Natural killer cell (primary cell): ENCODE results near the gene BBS7. TPM values are rescaled to one million over a fixed set of nuclear protein-coding genes. Genes with fewer than 3 reads are reported as not detected.

Experiments used
- ATAC-seq, 3 donors: fragments of 150-1000 bp in 2 of 3; fragments of 200-7000 bp in 1 of 3; cut with Tn5 transposase; 1 replicate in 1 of 3; 2 replicates in 2 of 3; pipeline ENCODE4 v1.10.0; 2021; ENCODE audit warnings: mild to moderate bottlenecking in 2 of 3, moderate library complexity in 2 of 3
- DNase-seq, 2 donors: peaks; one replicate each; pipeline versions ENCODE4 v3.0.0 to v3.0.0-alpha.2; 2013 to 2021; ENCODE audit warnings: mixed read lengths in 1 of 2
- H3K27ac ChIP-seq: one replicate; pipeline ENCODE4 v1.5.1; 2013; ENCODE audit warnings: mild to moderate bottlenecking, low read length
- H3K27me3 ChIP-seq: one replicate; pipeline ENCODE4 v1.6.1; 2013; ENCODE audit warnings: low read length; ENCODE audit not compliant: control insufficient read depth, insufficient read depth
- H3K36me3 ChIP-seq: one replicate; pipeline ENCODE4 v1.6.1; 2013; ENCODE audit warnings: low read length; ENCODE audit not compliant: control insufficient read depth, insufficient read depth
- H3K4me1 ChIP-seq: one replicate; pipeline ENCODE4 v1.6.1; 2013; ENCODE audit warnings: low read length; ENCODE audit not compliant: control insufficient read depth, insufficient read depth
- H3K4me3 ChIP-seq: one replicate; pipeline ENCODE4 v1.5.1; 2013; ENCODE audit warnings: low read length
- H3K9me3 ChIP-seq: one replicate; pipeline ENCODE4 v1.6.1; 2013; ENCODE audit warnings: low read length; ENCODE audit not compliant: control insufficient read depth, insufficient read depth
- H3K27ac Mint-ChIP-seq, 2 donors: one replicate each; pipeline ENCODE4 v1.8.0; 2022; ENCODE audit warnings: mild to moderate bottlenecking in 2 of 2, mixed read lengths in 2 of 2, moderate library complexity in 1 of 2
- H3K27me3 Mint-ChIP-seq, 2 donors: one replicate each; pipeline ENCODE4 v1.8.0; 2022; ENCODE audit warnings: low read depth in 2 of 2, mixed read lengths in 2 of 2
- H3K36me3 Mint-ChIP-seq: one replicate; pipeline ENCODE4 v1.8.0; 2022; ENCODE audit warnings: mixed read lengths
- H3K4me1 Mint-ChIP-seq, 2 donors: one replicate each; pipeline ENCODE4 v1.8.0; 2022; ENCODE audit warnings: mixed read lengths in 2 of 2
- H3K4me3 Mint-ChIP-seq: one replicate; pipeline ENCODE4 v1.8.0; 2022; ENCODE audit warnings: mild to moderate bottlenecking, moderate library complexity, mixed read lengths
- H3K9me3 Mint-ChIP-seq, 2 donors: one replicate each; pipeline ENCODE4 v1.8.0; 2022; ENCODE audit warnings: mixed read lengths in 2 of 2
- CTCF ChIP-seq: fragments of 200-600 bp; IDR thresholded peaks from one replicate; pipeline ENCODE4 v1.8.0; 2022; ENCODE audit warnings: antibody characterized with exemption
- WGBS: methylation state at CpG from one replicate; pipeline ENCODE4 v1.1.7; 2013; ENCODE audit warnings: missing lambda C conversion rate; ENCODE audit not compliant: insufficient coverage; 5-methylcytosine and 5-hydroxymethylcytosine counted together
- intact Hi-C: fragments of 100-400 bp; cut with micrococcal nuclease; formaldehyde crosslinking; loops from one replicate; pipeline ENCODE4 v1.14.2; 2022
- total RNA-seq, 4 donors: library from RNA; stranded (reverse); fragments of 120-200 nt in 1 of 4; gene quantifications; one replicate each; pipeline versions ENCODE4 v1.2.3 to v1.2.4, GENCODE V29; 2013 to 2022

BBS7 gene
- total RNA-seq, 3 donors from 2014 or later (not counting 1 experiment from before 2014, with no cell fraction given): 3.6 to 7.5 (median 4.9) TPM

DNA sequence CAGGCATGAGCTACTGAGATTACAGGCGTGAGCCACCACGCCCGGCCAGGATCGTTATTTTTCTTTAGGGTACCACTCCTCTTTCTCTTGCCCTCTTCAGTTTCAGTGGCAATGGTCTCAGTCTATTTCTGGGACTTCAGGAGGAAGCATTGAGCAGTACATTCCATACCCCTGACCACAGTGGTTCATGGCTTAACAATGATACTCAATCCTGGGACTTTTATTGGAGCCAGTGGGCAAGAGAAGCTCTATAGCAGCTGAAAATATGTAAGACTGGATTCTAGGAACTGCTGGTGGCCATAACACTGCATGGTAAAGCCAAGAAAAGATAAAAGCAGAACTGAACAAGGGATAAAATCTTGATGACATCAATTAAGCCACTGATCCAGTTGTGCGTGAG, 40.8 kb downstream of the BBS7 start:
- Mint-ChIP-seq H3K27ac (no peak overlapping the region), H3K4me3 (no peak overlapping the region), H3K9me3 (no peaks in the 10 kb centered on the region), H3K36me3 (no peaks in the 10 kb centered on the region), H3K4me1 (no peaks in the 10 kb centered on the region), H3K27me3 (no peaks in the 10 kb centered on the region)
- intact Hi-C loops: no loop called here
- Histone ChIP-seq H3K27ac (no peak overlapping the region), H3K9me3 (no peaks in the 10 kb centered on the region), H3K27me3 (no peaks in the 10 kb centered on the region), H3K4me3 (no peak overlapping the region), H3K36me3 (peaks cover 3% of the 10 kb centered on the region), H3K4me1 (no peaks in the 10 kb centered on the region)
- DNase-seq (no peak), ATAC-seq (no peak)
- no peak for TF ChIP-seq CTCF
- WGBS: 88% methylated on average over 5 of the region's 5 CpGs

DNA sequence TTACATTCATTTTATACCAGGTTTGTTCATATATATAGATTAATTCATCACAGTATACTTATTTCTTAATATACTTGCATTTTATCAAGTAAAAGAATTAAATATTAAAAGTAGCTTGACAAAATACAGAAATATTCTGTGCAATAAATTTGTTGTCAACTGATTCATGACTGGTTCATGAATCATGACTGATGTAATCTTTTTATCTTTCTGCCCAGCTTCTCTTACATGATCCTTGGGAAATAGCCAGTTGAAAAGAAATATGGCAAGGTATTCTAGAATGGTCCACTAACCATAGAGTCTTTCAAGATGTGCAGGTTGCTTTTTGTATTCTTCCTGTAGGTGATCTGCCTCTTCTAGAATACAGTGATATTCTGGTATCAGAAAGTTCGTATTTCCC, 42.4 kb downstream of the BBS7 start:
- Histone ChIP-seq H3K27me3 (no peaks in the 10 kb centered on the region), H3K9me3 (no peaks in the 10 kb centered on the region), H3K27ac (no peak overlapping the region), H3K4me1 (peaks cover 7% of the 10 kb centered on the region), H3K4me3 (no peak overlapping the region), H3K36me3 (no peaks in the 10 kb centered on the region)
- no peak for DNase-seq
- intact Hi-C loops: no loop called here
- ATAC-seq: no peak
- Mint-ChIP-seq H3K36me3 (no peaks in the 10 kb centered on the region), H3K27me3 (no peaks in the 10 kb centered on the region), H3K4me1 (peaks cover 7 to 12% of the 10 kb centered on the region in 2 donors), H3K27ac (no peak overlapping the region), H3K9me3 (no peaks in the 10 kb centered on the region), H3K4me3 (no peak overlapping the region)
- TF ChIP-seq CTCF: no peak
- no CpG with 5 or more reads among the region's 1 CpG for WGBS

DNA sequence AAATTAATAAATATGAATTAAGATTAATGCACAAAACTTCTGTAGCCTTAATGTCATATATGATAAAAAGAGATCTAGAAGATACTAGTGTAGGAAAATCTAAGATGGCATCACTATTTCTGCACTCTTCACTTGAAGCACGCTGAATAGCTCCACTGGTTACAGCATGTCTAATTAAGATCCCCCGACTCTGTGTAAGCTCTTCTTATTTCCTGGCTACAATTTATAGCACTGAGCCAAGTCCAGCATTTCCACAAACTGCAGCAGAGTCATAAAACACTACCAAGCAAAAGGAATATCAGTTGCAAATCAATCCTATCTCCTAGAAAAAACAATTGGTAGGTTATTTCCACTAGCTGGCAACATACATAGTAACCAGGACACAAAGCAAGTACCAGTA, 45.3 kb downstream of the BBS7 start:
- Histone ChIP-seq H3K4me1 (peaks cover 9% of the 10 kb centered on the region), H3K27ac (no peak overlapping the region), H3K4me3 (no peak overlapping the region), H3K36me3 (no peaks in the 10 kb centered on the region), H3K9me3 (no peaks in the 10 kb centered on the region), H3K27me3 (no peaks in the 10 kb centered on the region)
- Mint-ChIP-seq H3K36me3 (no peaks in the 10 kb centered on the region), H3K9me3 (no peaks in the 10 kb centered on the region), H3K4me3 (peak overlapping the region; percentile 73), H3K4me1 (peaks cover 13 to 15% of the 10 kb centered on the region in 2 donors), H3K27me3 (no peaks in the 10 kb centered on the region), H3K27ac (no peak overlapping the region)
- intact Hi-C loops: loop anchor here (1.0 to 2.0 kb wide), 2 partner anchors 24 to 46 kb away; partner anchors contain the start of genes BBS7 and EXOSC9
- DNase-seq (no peak), ATAC-seq (no peak)
- TF ChIP-seq CTCF: no peak
- WGBS: 60% methylated on average over 2 of the region's 2 CpGs

DNA sequence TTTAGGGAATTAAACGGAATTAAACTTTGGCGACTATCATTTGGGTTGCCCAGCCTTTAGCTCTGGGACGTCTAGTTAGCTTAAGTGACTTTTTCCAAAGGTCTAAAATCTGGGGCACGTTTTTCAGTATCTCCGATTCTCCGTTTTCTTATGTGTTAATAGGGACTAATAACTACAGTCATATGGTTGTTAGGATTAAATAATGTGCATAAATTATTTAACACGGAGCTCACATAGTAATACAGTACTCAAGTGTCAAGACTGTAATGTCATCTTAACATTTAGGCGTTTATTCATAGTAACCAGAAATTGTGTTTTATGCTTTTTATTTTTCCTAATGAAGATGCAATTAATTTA, 46.1 kb downstream of the BBS7 start:
- H3K4me1 Mint-ChIP-seq: peaks cover 13 to 15% of the 10 kb centered on the region in 2 donors
- intact Hi-C loops: loop anchor here (1.0 to 2.0 kb wide), 2 partner anchors 23 to 47 kb away; partner anchors contain the start of genes BBS7 and EXOSC9
- H3K27ac Mint-ChIP-seq: peak overlapping the region; percentile 86 to 87
- no peak for TF ChIP-seq CTCF
- 0% methylated on average over 4 of the region's 8 CpGs for WGBS
- H3K27me3 Mint-ChIP-seq: no peaks in the 10 kb centered on the region
- no peaks in the 10 kb centered on the region for H3K27me3 ChIP-seq
- H3K9me3 ChIP-seq: no peaks in the 10 kb centered on the region
- H3K4me3 ChIP-seq: peak overlapping the region; percentile 67
- H3K27ac ChIP-seq: peak overlapping the region; percentile 74
- ATAC-seq (peak in 1 of 3 donors; percentile 1), DNase-seq (no peak)
- H3K4me1 ChIP-seq: peaks cover 9% of the 10 kb centered on the region
- no peaks in the 10 kb centered on the region for H3K36me3 ChIP-seq
- no peaks in the 10 kb centered on the region for H3K36me3 Mint-ChIP-seq
- H3K4me3 Mint-ChIP-seq: peak overlapping the region; percentile 91
- no peaks in the 10 kb centered on the region for H3K9me3 Mint-ChIP-seq
